GM19035 (cell line): ENCODE results near the gene PFKP.
"Not testable (repeated sequence)": the region's sequence is repeated elsewhere in the genome, so short reads cannot be mapped to it uniquely, and the experiment has no call there.

Experiments
- ATAC-seq: cut with Tn5 transposase; IDR thresholded peaks from one replicate; pipeline ENCODE4 v1.9.1; 2021; ENCODE audit not compliant: unreplicated experiment

PFKP gene

DNA sequence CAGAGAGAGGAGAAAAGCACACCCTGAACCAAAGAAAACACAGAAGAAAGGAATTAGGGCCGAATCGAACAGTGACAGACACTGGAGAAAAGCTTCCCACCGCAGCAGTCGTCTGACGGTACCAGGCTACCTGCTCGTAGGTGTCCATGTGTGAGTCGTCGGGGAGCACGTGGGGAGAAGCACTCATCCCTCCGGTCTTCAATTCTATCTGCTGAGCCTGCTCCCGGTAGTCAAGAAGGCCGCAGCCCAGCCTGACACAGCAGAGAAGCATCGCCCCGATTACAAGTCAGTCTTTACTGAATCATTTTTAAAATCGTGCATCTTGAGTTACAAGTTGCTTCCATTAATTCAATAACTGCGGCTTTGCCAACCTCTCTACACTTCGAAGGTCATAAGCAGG is 80.7 kb downstream of the PFKP start:
- ATAC-seq, result no peak

DNA sequence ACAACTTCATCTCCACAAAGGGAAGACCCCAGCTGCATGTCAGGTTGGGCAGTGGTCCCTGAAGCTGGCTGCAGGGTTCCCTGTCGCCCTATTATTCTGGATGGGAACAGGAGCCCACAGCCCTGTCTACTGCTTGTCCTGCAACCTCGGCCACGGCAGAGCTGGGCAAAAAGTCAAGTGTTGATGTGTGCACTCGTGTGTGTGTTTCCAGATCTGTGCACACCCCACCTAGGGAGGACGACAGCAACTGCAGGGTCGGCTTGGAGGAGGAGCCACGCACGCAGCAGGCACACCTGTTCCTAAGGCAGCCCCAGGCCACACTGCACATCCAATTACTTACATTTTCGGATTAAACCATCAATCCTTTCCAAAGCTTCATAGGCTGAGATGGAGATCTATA is 81.6 kb downstream of the PFKP start:
- no peak for ATAC-seq

DNA sequence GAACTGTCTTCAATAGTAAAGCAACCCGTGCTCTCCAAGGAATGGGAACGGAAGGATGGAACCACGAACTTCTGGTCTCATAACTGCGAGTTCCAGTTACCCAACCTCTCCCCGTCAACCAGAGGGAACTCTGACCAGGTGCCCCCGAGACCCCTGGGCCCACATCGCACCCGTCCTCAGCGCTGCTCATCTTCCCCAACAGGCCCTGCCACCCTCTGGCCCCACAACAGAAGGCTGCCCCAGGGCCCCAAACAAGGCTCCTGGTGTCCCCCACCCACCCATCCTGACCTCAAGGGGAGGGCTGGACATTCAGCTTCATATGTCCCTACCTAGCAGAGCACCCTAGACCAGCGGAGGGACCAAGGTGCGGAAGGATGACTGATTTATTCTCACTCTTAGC is 82.6 kb downstream of the PFKP start:
- no peak for ATAC-seq

DNA sequence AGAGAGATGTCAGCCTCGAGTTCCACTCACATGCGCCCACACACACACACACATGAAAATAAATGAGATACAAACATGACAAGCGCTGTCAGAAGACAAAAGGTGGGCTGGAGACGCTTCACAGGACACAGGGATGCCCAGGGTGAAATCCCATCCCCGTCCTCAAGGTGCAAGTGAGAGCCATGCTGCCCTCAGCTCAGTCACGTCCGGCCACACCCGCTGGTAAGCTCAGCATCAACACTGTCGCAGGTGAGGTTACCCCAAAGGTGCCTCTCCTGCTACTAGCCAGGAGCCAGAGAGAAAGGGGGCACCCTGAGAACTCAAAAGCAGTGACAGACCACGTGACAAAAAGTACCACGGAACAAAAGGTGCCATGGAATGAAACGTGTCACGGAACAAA is 83.0 kb downstream of the PFKP start:
- no peak for ATAC-seq

DNA sequence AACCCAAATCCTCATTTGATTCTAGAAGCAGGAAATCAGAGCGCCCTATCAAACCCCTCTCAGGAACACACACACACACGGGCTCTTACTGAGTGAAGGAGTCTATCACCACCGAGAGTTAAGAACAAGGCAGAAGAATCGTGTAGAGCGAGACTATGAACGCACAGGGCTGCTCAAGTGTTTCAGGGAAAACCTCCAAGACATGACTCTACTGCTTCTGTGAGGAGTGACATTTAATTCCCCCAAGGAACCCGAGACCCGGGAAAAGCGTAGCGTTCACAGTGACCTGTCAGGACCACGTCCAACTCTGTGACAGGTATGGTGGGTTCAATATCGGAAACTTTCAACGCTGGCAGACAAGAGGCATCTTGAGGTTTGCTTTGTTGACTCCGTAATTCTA is 83.6 kb downstream of the PFKP start:
- ATAC-seq, result no peak

DNA sequence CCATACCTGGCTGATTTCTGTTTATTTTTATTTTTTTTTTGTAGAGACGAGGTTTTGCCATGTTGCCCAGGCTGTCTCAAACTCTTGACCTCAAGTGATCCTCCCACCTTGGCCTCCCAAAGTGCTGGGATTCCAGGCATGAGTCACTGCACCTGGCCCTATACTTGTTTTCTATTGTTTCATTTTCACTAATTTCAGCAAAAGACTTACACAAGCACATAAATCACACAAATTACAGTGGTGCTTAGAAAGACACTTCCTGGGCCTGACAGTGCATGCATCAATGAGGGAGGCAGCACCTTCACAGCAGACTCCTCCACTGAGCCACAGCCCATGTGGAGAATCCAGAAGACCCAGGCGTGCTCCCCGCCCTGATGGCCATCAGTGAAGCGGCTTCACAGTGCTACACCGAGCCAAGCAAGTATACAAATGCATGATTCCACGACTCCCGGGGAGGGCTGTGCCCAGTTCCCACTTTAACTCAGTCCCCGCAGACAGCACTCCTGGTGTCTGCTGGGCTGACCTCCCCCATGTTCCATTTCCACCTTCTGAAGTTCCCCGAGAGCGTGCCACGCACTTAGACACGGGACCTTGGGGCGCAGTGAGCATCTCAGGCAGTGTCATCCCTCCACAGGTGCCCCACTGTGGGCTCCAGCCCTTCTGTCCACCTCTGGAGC is 84.7 kb downstream of the PFKP start:
- ATAC-seq, result no peak

DNA sequence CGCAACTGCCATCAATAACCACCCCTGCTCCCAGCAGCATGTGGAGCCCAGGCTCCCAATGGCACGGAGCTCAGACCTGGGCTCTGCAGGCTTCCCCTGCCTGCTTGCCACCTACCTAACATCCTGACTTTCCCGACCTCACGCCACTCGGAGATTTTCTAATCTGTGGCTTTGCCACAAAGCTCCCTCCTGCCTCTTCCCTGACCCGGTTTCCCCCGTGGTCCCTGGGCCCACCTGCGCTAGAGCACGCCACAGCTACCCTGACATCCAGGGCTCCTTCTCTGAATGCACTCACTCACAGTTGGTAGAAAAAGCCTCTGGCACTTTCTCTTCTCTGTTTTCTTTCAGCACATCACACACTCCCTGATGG is 85.2 kb downstream of the PFKP start:
- no peak for ATAC-seq

DNA sequence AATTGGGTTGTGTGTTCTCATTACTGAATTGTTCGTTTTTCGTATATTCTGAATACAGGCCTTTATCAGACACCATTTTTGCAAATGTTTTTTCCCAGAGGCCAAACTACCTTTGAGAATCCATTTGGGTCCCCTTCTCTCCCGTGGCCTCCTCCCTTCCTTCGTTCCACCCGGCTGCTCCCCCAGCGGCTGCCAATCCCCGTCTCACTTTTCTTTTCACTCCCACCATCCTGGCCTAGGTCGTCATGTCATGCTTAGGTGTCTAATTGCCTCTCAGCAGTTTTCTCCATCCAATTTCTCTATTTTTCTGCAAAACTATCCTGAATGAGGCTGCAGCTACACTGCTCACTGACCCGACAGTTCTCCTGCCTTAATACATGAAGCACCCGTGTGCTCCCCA is 87.3 kb downstream of the PFKP start:
- ATAC-seq, result no peak

DNA sequence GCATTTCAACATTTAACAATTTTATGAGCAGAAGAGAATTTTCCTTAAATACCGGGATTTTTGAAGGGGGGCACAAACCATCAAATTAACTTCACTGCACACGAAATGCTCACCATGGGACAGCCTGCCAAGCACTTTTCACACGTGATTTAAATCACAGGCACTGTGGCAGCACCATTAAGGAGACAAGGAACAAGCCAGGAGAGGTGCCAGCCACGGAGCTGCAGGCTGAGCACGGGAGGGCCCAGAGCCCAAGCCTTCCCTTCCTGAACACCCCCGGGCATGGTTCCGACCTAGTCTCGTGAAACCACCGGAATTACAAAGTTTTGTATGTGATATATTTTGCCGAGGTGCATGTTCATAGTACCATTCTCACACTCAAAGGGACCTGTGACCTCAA is 91.8 kb downstream of the PFKP start:
- no peak for ATAC-seq

DNA sequence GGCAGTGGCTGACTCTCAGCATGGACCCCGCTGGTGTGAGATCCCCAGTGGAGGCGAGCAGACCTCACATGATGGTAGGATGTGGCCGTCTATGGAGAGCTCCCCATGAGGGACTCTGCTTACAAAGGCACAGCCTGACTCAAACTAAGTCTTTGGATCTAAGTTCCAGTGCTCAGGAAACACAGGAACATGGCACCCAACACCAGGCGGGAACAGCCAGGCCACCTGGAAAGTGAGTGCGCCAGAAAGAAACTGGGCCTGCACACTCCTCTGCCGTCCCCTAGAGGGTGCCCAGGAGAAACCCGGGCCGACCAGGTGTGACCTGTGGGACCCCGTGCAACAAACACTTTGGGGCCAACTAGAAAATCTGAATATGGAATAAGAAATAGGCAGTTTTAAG is 95.2 kb downstream of the PFKP start:
- no peak for ATAC-seq

DNA sequence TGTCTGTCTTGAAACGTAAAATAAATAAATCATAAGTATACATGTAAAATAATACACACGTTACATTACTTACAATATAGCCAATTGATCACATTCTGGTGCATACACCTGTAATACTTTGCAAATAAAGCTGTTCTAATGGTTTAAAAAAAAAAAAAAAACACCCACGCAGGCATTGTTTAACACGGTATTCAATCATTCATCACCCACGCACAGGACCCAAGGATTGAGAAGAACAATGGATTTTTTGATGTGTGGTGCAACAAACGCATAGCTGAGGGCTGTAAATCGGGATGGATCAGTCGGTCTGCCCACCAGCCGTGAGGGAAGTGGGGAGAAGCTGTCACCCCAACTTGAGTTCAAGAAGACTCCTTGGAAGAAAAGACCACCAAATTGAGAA is 96.5 kb downstream of the PFKP start:
- ATAC-seq, result no peak

DNA sequence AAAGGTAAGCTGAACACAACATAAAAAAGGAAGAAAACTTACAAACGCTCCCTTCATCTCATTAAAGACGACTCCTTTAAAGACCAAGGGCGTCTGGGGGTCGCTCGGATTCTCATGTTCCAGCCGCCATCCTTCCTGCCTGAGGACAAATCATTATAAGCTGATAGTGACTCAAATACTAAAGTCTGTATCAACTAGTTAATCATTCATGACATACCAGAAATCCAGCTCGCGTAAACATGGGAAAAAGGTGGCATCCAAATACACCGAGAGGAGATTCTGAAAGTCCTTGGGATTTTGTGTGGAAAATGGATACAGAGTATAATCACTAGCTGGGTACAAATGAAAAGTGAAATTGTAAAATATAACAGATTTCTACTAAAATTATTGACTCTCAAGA is 97.8 kb downstream of the PFKP start:
- no peak for ATAC-seq

DNA sequence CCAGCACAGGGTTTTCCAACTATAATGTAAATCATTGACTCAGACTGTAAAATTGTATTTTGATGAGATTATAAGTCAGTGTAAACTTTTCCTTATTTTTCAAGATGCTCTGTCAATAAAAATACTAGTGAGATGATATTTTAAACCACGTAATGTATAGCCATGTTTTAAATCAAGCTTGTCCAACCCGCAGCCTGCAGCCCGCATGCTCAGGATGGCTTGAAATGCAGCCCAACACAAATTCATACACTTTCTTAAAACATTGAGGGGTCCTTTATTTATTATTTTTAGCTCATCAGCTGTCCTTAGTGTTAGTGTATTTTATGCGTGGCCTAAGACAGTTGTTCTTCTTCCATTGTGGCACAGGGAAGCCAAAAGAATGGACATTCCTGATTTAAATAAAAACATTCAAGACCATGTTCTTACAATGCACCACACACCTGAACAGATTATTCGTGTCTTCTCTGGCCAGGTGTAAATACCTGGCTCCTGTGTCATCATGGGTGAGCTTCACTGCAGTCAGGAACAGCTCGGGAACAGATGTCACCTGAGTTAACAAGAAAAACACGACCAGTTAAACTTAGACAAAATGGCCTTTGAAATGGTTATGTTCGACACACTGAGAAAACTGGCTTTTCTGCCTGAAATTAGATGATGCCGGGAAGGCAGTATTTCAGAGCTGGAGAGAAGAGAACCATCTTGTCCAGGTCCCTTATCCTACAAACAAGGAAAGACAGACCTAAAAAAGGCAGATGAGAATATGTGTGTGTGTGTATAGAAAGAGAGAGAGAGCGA is 99.3 kb downstream of the PFKP start:
- ATAC-seq, result no peak

DNA sequence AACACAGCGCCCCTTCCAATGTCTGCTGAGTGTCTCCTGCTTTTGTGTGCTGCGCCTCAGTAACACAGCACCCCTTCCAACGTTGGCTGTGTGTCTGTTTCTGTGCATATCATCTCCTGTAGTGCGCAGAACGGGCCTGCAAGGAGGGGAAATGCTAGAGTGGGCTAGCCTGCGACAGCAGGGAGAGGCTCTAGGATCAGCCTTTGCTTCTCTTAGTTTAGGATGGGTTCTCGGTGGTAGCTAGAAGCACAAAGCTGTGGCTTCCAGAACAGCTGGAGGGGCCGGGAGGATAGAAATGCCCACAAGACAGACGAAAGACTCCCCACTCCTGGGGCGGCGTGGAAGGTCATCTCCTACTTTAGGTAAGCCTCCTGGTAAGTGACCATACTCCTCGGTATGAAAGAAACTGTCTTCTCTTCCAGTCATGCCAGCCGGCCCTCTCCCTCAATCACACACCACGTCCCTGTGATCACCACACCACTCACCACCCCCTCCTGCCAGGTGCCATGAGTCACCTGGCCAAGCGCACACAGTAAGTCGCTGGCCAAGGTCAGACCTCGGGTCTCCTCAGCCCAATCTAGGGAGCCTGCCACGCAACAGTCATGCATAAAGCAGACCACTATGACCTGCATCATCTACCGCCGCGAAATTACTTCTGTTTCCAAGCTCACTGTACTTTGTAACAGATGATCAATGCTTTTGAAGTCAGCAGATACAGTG is 100.4 kb downstream of the PFKP start:
- no peak for ATAC-seq

DNA sequence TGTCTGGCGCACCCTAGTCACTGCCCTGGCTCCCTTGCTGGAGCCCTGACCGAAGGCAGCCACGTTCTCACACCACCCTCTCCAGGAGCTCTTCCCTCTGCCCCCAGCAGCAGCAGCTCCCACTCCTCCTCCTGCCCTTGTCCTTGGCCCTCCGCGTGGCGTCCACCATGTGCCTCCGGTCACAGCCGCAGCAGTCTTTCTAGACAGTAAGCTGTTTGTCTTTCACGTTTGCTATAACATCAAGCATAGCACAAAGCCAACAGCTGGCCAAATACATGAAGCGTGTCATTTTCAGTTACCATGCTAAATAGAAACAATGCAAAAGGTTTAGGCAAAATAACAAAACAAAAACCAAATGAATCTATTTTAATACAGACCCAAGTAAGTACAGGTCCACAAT is 101.9 kb downstream of the PFKP start:
- no peak for ATAC-seq

DNA sequence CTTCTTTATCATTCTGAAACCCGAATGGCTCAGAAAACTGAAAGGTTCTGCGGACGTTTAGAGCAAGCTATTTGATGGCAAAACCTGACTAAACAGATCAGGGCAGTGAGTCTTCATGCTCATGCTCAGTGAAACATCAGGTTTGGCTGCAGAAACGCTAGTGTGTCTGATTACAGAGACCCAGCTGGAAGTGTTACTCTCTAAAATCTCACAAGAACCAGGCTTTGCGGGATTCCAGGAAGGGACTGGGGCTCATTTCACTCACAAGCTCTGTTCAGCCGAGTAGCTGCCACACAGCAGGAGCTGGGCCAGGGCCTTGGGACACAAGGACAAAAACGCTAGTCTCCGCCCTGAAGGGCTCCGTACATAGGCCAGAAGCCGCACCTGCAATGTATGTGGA is 102.3 kb downstream of the PFKP start:
- no peak for ATAC-seq

DNA sequence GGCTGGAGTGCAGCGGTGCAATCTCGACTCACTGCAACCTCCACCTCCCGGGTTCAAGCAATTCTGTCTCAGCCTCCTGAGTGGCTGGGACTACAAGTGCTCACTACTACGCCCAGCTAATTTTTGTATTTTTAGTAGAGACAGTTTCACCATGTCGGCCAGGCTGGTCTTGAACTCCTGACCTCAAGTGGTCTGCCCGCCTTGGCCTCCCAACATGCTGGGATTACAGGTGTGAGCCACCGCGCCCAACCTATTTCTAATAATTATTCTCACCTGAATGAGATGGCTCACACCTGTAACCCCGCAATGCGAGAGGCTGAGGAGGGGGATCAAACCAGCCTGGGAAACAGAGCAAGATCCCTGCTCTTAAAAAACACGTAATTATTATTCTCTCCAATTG is 104.1 kb downstream of the PFKP start:
- not testable (repeated sequence) for ATAC-seq

DNA sequence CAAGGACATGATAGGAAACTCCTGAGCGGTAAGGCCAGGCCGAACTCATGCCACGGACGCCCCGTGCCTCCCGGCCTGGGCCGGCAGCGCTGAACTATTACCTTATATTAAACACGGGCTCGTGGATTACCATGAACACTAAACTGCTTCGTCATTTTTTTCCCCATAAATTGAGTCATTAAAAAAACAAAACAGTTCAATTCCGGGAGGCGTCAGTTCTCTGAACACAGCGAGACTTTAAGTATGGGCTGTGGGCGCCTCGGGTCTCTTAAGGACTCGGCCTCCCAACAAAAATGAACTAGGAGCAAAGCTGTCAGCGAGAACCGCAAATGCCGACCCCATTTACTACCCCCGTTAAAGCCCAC is 104.7 kb downstream of the PFKP start:
- peak; percentile 1 for ATAC-seq

DNA sequence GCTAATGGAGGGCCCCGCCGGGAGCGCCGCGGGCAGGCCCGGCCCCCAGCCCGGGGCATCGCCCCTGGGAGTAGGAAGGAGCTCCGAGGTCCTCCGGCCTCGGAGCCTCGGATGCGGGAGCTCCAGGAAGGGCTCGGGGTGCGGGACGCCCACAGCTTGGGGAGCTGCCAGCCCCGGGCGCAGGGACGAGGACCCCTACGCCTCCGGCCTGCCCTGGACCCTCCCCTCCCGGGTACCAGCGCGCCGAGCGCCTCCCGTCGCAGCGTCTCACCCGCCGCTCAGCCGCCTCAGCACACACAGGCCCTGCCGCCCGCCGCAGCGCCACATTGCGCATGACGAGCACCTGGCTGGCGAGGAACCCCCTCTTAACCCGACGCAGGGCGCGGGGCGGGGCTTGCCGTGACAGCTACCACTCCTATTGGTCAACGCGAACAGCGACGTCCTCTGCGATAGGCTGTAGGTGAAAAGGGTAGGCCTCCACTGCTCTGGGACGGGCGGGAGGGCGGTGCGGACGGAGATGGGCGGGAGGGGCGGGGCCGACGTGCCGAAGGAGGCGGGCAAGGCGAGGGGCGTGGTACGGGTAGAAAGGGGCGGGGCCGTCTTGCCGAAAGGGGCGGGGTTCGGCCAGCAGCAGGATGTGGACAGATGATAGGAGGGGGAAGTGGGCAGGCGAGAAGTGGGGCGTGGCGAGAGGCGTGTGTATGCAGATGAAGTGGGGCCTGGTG is 105.3 kb downstream of the PFKP start, which contains the start of gene PITRM1:
Gene PITRM1 (minus strand): TSS at position 337 of the 725 bp plus-strand sequence. CDS start 10 bp downstream, at position 327.
- peak; percentile 97 for ATAC-seq

DNA sequence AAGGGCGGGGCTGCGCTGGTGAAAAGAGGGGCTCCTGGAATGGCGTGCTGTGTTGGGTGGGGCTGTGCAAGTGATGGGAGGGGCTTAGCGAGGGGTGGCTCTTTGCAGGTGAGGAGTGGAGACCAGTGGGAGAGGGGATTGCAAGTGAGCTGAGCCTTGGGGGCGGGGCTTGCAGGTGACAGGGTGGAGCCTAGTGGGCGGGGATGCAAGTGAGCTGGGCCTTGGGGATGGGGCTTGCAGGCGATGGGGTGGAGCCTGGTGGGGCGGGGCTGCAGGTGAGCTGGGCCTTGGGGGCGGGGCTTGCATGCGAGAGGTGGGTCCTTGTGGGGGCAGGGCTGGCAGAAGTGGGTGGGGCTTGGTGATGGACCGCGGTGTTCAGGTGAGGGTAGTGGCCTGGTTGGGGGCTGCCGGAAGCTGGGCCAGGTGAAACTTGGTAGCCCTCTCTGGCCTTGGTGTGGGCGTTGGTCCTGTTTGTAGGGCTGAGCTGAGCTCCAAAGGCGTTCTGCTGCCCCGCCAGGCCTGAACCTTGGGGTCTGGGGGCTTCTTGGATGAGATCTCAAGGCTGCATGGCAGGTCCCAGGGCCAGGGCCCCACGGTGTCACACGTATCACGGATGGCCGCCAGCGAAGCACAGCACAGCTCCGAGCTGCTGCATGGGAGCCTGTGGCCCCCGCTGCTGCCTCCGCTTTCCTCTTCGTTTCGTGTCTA is 106.0 kb downstream of the PFKP start:
- peak; percentile 32 for ATAC-seq

DNA sequence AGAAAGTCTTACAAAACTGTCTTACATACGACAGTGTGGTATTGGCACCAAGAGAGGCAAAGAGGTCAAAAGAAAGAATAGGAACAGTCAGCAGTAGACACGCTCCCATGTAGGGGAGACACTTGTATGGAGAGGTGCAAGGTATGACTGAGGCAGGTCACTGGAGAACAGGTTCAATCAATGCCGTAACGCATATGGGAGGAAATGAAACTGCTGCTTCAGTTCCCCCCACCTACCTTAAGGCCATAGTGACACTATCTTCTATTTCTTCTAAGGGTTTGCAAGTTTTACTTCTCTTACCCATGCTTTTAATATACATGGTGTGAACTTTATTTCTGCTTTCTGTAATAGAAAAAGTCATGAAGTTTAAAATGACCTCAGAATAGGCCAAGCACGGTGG is 110.7 kb downstream of the PFKP start:
- no peak for ATAC-seq
